GM18498 (cell line): ENCODE data around the gene PLA2G15.

Experiments used
- ATAC-seq: cut with Tn5 transposase; IDR thresholded peaks from one replicate; pipeline ENCODE4 v1.9.1; 2021; ENCODE audit warnings: mild to moderate bottlenecking, moderate library complexity; ENCODE audit not compliant: unreplicated experiment

Gene PLA2G15, protein sequence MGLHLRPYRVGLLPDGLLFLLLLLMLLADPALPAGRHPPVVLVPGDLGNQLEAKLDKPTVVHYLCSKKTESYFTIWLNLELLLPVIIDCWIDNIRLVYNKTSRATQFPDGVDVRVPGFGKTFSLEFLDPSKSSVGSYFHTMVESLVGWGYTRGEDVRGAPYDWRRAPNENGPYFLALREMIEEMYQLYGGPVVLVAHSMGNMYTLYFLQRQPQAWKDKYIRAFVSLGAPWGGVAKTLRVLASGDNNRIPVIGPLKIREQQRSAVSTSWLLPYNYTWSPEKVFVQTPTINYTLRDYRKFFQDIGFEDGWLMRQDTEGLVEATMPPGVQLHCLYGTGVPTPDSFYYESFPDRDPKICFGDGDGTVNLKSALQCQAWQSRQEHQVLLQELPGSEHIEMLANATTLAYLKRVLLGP

GRCh38 chr16:68244903-68245853, at the start of gene PLA2G15:
Gene PLA2G15, plus strand, starts transcription at chr16:68245373. Its CDS starts 54 bp downstream, at chr16:68245427.
- peak; percentile 91 for ATAC-seq

GRCh38 chr16:68197250-68197649, 47.9 kb upstream of the PLA2G15 start:
- no peak for ATAC-seq

- no peak for ATAC-seq
These were observed 44.9 kb upstream of the PLA2G15 start for GRCh38 chr16:68200088-68200783.

- ATAC-seq = no peak
These were observed 43.1 kb upstream of the PLA2G15 start for GRCh38 chr16:68202091-68202519.

DNA sequence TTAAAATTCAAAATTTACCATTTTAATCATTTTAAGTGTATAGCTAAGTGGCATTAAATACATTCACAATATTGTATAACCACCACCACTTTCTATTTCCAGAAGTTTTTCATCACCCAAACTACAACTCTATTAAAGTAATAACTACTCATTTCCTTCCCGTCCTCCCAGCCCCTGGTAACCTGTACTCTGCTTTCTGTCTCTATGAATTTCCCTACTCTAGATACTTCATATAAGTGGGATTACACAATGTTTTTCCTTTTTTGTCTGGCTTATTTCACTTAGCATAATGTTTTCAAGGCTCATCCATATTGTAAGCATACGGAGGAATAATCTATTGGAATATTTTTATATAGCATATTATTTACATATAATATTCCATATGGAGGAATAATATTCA, 38.9 kb upstream of the PLA2G15 start:
- no peak for ATAC-seq

DNA sequence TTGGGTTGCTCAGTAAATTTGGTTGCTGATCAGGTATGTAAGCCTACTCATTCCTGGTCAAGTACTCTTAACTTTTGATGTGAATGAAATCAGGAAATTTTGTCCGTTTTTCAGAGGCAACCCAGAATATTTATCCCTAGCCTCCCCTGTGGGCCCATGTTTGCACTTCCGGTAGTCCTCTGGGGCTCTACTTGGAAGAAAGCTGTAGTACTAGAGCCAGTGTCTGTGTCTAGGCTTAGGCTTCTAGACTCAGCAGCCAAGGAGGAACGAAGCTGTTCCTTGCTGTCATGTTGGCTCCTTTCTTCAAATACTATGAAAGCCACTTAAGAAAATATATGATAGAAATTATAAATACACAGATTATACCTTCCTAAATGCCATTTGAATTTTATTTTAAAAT, 30.4 kb upstream of the PLA2G15 start:
- no peak for ATAC-seq

DNA sequence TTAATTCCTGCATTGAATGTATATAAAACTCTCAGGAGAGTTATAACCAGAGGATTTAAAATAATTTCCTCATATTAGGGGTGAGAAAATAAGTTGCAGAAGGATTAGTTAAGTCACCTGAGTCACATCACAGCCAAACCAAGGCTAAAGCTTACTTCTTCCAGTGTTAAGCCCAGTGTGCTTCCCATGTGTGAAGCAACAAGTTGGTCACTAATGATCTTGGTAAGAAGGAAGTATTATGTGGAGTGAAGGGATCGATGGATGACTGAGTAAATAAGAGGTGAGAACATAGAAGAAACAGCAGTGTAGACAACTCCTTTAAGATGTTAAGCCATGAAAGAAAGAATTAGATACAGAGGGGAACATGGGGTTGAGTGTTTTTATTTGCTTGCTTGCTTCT, 29.9 kb upstream of the PLA2G15 start:
- ATAC-seq = no peak

DNA sequence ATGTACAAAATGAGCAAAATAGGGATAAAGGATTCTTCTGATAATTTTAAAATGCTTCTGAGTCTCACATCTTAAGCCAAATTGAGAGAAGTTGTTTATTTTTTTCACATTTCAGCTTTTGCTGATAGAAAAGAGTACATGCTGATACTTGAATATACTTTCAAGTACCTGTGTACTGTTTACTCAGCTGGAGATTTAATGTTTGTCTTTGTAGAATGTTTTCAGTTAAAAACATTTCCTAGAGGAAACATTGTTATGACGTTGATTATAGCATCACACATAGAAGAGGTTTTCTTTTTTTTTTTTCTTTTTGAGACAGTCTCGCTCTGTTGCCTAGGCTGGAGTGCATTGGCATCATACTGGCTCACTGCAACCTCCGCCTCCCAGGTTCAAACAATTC, 28.9 kb upstream of the PLA2G15 start:
- ATAC-seq = no peak

- no peak for ATAC-seq
These were observed 27.7 kb upstream of the PLA2G15 start for GRCh38 chr16:68217506-68217905.

DNA sequence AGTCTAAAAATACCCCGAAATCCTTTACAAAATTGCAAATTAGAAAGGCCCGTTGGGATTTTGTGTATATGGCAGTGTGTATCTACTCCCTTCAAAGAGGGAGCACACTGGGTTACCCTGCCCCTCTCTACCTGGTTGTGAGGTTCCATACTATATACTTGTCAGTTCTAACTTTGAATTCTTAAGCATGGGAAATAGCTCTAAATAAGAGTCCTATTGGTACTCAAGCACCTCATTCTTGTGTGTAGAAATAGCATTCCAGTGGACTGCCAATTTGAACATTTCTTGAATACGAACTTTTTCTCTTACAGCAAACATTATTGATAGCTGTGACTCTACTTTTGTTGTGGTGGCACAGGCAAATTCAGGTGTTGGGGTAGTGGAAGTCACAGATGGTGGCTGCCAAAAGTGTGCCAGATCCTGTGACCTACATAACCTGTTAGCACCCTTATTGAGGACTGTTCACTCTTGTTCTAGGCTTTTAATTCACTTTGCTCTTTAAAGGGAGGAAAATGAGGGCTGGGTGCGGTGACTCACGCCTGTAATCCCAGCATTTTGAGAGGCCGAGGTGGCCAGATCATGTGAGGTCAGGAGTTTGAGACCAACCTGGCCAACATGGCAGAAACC, 25.3 kb upstream of the PLA2G15 start:
- ATAC-seq = no peak

GRCh38 chr16:68223072-68223471, 22.1 kb upstream of the PLA2G15 start:
- no peak for ATAC-seq

DNA sequence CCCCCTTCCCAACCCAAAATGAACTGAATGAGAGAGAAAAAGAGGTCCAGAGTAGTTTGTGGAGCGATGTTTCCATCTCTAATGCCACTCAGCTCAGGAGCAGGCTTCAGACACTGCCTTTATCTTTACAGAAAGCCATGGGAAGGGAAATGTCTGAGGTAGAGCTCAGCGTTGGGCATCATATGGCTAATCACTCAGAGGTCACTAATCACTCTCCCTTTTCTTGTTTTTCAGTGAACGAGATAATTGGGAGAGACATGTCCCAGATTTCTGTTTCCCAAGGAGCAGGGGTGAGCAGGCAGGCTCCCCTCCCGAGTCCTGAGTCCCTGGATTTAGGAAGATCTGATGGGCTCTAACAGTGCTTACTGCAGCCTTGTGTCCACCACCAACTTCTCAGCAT, 19.1 kb upstream of the PLA2G15 start:
- no peak for ATAC-seq

DNA sequence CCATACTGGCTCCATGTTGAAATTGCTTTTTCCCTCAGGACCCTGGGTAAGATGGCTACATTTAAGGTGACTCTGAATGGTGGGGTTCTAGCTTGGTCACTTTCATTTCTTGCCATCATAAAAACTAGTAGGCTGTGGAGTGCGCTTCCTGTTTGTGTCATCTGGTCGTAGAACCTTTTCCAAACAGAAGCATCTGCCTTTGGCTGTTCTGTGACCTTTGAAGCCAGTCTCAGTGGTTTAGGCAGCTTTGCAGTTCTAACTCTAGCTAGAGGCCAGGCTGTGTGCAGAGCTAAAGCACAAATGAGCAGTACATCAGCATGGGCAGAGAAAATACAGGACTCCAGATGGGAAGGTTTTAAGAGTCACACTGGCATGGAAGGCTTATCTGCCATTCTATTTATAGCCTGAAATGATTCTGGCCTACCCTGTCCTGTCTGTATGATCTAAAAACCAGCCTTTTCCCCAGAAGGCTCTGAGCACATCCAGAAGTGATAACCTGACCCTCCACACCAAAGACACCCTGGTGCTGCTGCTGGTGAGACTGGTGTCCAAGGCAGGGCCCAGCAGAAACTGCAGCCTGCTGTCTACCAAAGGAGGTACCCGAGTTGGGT, 17.9 kb upstream of the PLA2G15 start:
- no peak for ATAC-seq

GRCh38 chr16:68227850-68228553, 17.2 kb upstream of the PLA2G15 start:
- no peak for ATAC-seq

DNA sequence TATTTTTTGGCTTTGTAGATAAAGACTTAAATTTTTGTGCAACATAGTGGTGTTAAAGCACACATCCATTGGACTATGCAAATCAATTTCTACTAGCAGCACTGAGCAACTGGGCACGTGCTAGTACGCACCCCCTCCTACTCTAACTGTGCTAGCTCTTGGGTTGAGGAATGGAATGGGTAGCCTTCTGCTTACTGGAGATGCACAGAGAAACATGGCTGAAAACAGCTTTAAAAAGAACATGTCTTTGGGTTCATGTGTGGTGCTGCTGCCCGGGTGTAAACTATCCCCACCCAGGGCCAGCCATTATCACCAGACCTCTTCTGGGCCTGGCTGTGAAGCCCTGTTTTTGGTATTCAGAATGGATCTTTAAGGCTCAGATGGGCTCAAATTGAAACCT, 16.5 kb upstream of the PLA2G15 start:
- ATAC-seq = no peak

DNA sequence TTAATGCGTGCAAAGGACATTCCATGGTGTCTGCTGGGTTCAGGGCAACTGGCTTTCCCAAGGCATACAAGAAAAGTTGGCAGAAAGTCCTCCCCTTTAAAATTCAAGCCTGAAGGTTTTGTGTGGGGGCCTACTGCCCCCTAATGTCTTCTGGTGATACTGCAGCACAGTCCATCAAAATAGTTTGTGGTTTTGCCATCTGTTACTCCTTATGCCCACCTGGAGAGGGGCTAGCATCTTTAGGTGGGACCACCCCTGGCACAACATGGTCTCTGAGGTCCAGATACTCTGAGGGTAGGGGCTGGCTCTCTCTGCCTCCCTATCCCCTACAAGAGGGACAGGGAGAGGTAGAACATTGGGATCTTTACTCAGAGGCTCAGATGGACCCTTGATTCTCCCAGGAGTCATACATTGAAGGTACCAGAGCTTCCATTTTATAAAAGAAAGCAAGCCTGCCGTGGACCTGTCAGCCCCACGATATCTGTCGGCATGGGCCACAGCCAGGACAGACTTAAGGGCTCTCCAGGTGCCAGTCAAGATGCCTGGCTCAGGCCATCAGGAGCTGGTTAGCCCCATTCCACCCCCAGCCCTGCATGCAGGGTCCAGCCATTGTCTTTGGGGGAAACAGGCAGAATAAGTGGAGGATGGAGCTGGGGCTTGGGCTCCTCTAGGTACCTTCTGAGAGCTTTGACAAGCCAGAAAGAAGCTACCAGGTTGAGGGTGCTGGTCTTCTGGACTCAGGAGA, 15.6 kb upstream of the PLA2G15 start:
- ATAC-seq = no peak

GRCh38 chr16:68230176-68230571, 15.0 kb upstream of the PLA2G15 start:
- no peak for ATAC-seq

GRCh38 chr16:68230956-68231355, 14.2 kb upstream of the PLA2G15 start:
- ATAC-seq = no peak
